Neuronal stem cell (in vitro differentiated cells): Measurements from ENCODE around the gene FAM209B.

Experiments
- DNase-seq: peaks from one replicate; pipeline ENCODE4 v3.0.0-alpha.2; 2013; ENCODE audit warnings: low spot score
- H2AFZ ChIP-seq: one replicate; pipeline ENCODE4 v1.6.1; 2013; ENCODE audit warnings: mild to moderate bottlenecking, low read length, inconsistent platforms
- H2AK5ac ChIP-seq: 2 replicates; pipeline ENCODE4 v1.6.1; 2013; ENCODE audit warnings: low read depth, mild to moderate bottlenecking, inconsistent platforms, low read length, moderate library complexity, mixed read lengths
- H2BK120ac ChIP-seq: 2 replicates; pipeline ENCODE4 v1.6.1; 2013; ENCODE audit warnings: low read depth, mild to moderate bottlenecking, inconsistent platforms, low read length, moderate library complexity, mixed read lengths
- H2BK12ac ChIP-seq: one replicate; pipeline ENCODE4 v1.6.1; 2013; ENCODE audit warnings: low read length, inconsistent platforms
- H2BK15ac ChIP-seq: 2 replicates; pipeline ENCODE4 v1.6.1; 2013; ENCODE audit warnings: mild to moderate bottlenecking, low read length, inconsistent platforms, mixed read lengths
- H2BK5ac ChIP-seq: one replicate; pipeline ENCODE4 v1.6.1; 2013; ENCODE audit warnings: inconsistent platforms, mild to moderate bottlenecking, low read length, moderate library complexity
- H3K14ac ChIP-seq: one replicate; pipeline ENCODE4 v1.6.1; 2013; ENCODE audit warnings: low read length, inconsistent platforms
- H3K18ac ChIP-seq: 2 replicates; pipeline ENCODE4 v1.6.1; 2013; ENCODE audit warnings: low read length, inconsistent platforms
- H3K23ac ChIP-seq: 2 replicates; pipeline ENCODE4 v1.6.1; 2013; ENCODE audit warnings: low read depth, mild to moderate bottlenecking, mixed read lengths, low read length, inconsistent platforms; ENCODE audit not compliant: poor library complexity
- H3K27ac ChIP-seq: replicated peaks from 3 replicates; pipeline ENCODE4 v1.5.1; 2013; ENCODE audit warnings: low read length, inconsistent platforms
- H3K27me3 ChIP-seq, 3 experiments: 2 replicates each; pipeline ENCODE4 v1.6.1; 2013; ENCODE audit warnings: low read length in 3 of 3, mild to moderate bottlenecking in 2 of 3, inconsistent platforms in 1 of 3, low read depth in 1 of 3, mixed read lengths in 1 of 3, moderate library complexity in 1 of 3; ENCODE audit not compliant: control insufficient read depth in 3 of 3, insufficient read depth in 3 of 3
- H3K36me3 ChIP-seq, 2 donors: replicated peaks in 1 of 2; 2 replicates each; pipeline ENCODE4 v1.6.1; 2013; ENCODE audit warnings: low read length in 2 of 2; ENCODE audit not compliant: control insufficient read depth in 2 of 2, insufficient read depth in 2 of 2
- H3K4ac ChIP-seq: 2 replicates; pipeline ENCODE4 v1.6.1; 2013; ENCODE audit warnings: inconsistent platforms, mild to moderate bottlenecking, low read length, moderate library complexity
- H3K4me1 ChIP-seq, 2 donors: 1 replicate in 1 of 2; 2 replicates in 1 of 2; pipeline ENCODE4 v1.6.1; 2013; ENCODE audit warnings: low read length in 2 of 2, low read depth in 1 of 2; ENCODE audit not compliant: control insufficient read depth in 2 of 2, insufficient read depth in 1 of 2
- H3K4me2 ChIP-seq: one replicate; pipeline ENCODE4 v1.6.1; 2013; ENCODE audit warnings: mild to moderate bottlenecking, low read length, inconsistent platforms; ENCODE audit not compliant: insufficient read depth, poor library complexity, severe bottlenecking
- H3K4me3 ChIP-seq, 2 donors: 2 replicates each; pipeline ENCODE4 v1.5.1; 2013; ENCODE audit warnings: low read length in 2 of 2, mild to moderate bottlenecking in 2 of 2, inconsistent platforms in 1 of 2, moderate library complexity in 1 of 2
- H3K79me1 ChIP-seq: one replicate; pipeline ENCODE4 v1.6.1; 2013; ENCODE audit warnings: low read depth, mild to moderate bottlenecking, inconsistent platforms, low read length, moderate library complexity
- H3K9ac ChIP-seq: one replicate; pipeline ENCODE4 v1.6.1; 2013; ENCODE audit warnings: mild to moderate bottlenecking, low read depth, low read length, inconsistent platforms; ENCODE audit not compliant: poor library complexity
- H3K9me3 ChIP-seq, 2 donors: replicated peaks in 1 of 2; 2 replicates each; pipeline versions ENCODE3 to v1.6.1; 2013; ENCODE audit warnings: low read length in 2 of 2, mild to moderate bottlenecking in 2 of 2, inconsistent platforms in 1 of 2, low read depth in 1 of 2, mixed read lengths in 1 of 2, moderate library complexity in 1 of 2; ENCODE audit not compliant: control insufficient read depth in 2 of 2, insufficient read depth in 1 of 2
- H4K8ac ChIP-seq: one replicate; pipeline ENCODE4 v1.6.1; 2013; ENCODE audit warnings: low read depth, mild to moderate bottlenecking, inconsistent platforms, low read length, moderate library complexity
- H4K91ac ChIP-seq: one replicate; pipeline ENCODE4 v1.6.1; 2013; ENCODE audit warnings: low read length, low read depth, mild to moderate bottlenecking, inconsistent platforms; ENCODE audit not compliant: poor library complexity
- WGBS, 2 donors: extraction: QIAGEN DNeasy Blood & Tissue Kit; methylation state at CpG; one replicate each; pipeline ENCODE4 v1.1.7; 2013; ENCODE audit warnings: missing lambda C conversion rate in 2 of 2, mixed read lengths in 1 of 2; ENCODE audit not compliant: insufficient read length in 2 of 2, insufficient replicate concordance in 1 of 2; ENCODE audit errors: extremely low coverage in 2 of 2; 5-methylcytosine and 5-hydroxymethylcytosine counted together

Gene FAM209B

GRCh38 chr20:56527521-56527920 lies 5.5 kb upstream of the FAM209B start:
- peak overlapping the region; percentile 94 for H3K14ac ChIP-seq
- H4K8ac ChIP-seq, result no peak overlapping the region
- H3K79me1 ChIP-seq, result no peaks in the 10 kb centered on the region
- H2BK5ac ChIP-seq, result no peak overlapping the region
- no peaks in the 10 kb centered on the region for H3K36me3 ChIP-seq
- H2BK12ac ChIP-seq, result no peak overlapping the region
- no peak overlapping the region for H3K23ac ChIP-seq
- no peak overlapping the region for H2AFZ ChIP-seq
- H4K91ac ChIP-seq, result no peak overlapping the region
- H3K4me1 ChIP-seq, result no peaks in the 10 kb centered on the region
- H3K9ac ChIP-seq, result no peak overlapping the region
- no peaks in the 10 kb centered on the region for H3K27me3 ChIP-seq
- H3K4me3 ChIP-seq, result no peak overlapping the region
- H2AK5ac ChIP-seq, result no peak overlapping the region
- no CpG with 5 or more reads among the region's 7 CpGs for WGBS, 2 donors
- H3K18ac ChIP-seq, result no peak overlapping the region
- no peak overlapping the region for H2BK15ac ChIP-seq
- H3K27ac ChIP-seq, result no peak overlapping the region
- no peak overlapping the region for H2BK120ac ChIP-seq
- H3K4ac ChIP-seq, result no peak overlapping the region
- no peaks in the 10 kb centered on the region for H3K9me3 ChIP-seq
- DNase-seq, result no peak
- no peak overlapping the region for H3K4me2 ChIP-seq

GRCh38 chr20:56537997-56538396 lies 5.0 kb downstream of the FAM209B start:
- no peak overlapping the region for H2BK12ac ChIP-seq
- H3K27ac ChIP-seq, result no peak overlapping the region
- no peak for DNase-seq
- H2BK15ac ChIP-seq, result no peak overlapping the region
- H2BK5ac ChIP-seq, result no peak overlapping the region
- no peak overlapping the region for H3K4ac ChIP-seq
- no peak overlapping the region for H3K14ac ChIP-seq
- H3K18ac ChIP-seq, result no peak overlapping the region
- H3K9ac ChIP-seq, result no peak overlapping the region
- H3K36me3 ChIP-seq, result no peaks in the 10 kb centered on the region
- H2AK5ac ChIP-seq, result no peak overlapping the region
- no peak overlapping the region for H3K4me3 ChIP-seq
- H4K91ac ChIP-seq, result no peak overlapping the region
- H2AFZ ChIP-seq, result no peak overlapping the region
- no peaks in the 10 kb centered on the region for H3K27me3 ChIP-seq
- H4K8ac ChIP-seq, result no peak overlapping the region
- peaks cover 0 to 2% of the 10 kb centered on the region in 2 donors for H3K9me3 ChIP-seq
- no CpG with 5 or more reads among the region's 3 CpGs for WGBS, 2 donors
- no peak overlapping the region for H3K23ac ChIP-seq
- H3K4me2 ChIP-seq, result no peak overlapping the region
- no peak overlapping the region for H2BK120ac ChIP-seq
- H3K4me1 ChIP-seq, result no peaks in the 10 kb centered on the region
- no peaks in the 10 kb centered on the region for H3K79me1 ChIP-seq

- DNase-seq, result no peak
- H3K4me1 ChIP-seq, result no peaks in the 10 kb centered on the region
- H3K27ac ChIP-seq, result no peak overlapping the region
- H3K4me2 ChIP-seq, result no peak overlapping the region
- peaks cover 0 to 2% of the 10 kb centered on the region in 2 donors for H3K9me3 ChIP-seq
- no peak overlapping the region for H3K9ac ChIP-seq
- no peak overlapping the region for H3K14ac ChIP-seq
- no peak overlapping the region for H2AK5ac ChIP-seq
- no peak overlapping the region for H3K4ac ChIP-seq
- no CpG with 5 or more reads among the region's 6 CpGs for WGBS, 2 donors
- no peak overlapping the region for H4K91ac ChIP-seq
- H2BK15ac ChIP-seq, result no peak overlapping the region
- no peak overlapping the region for H3K18ac ChIP-seq
- no peaks in the 10 kb centered on the region for H3K79me1 ChIP-seq
- H2BK12ac ChIP-seq, result no peak overlapping the region
- H3K27me3 ChIP-seq, result no peaks in the 10 kb centered on the region
- no peaks in the 10 kb centered on the region for H3K36me3 ChIP-seq
- H2BK5ac ChIP-seq, result no peak overlapping the region
- no peak overlapping the region for H2AFZ ChIP-seq
- H3K4me3 ChIP-seq, result no peak overlapping the region
- H2BK120ac ChIP-seq, result no peak overlapping the region
- no peak overlapping the region for H4K8ac ChIP-seq
- H3K23ac ChIP-seq, result no peak overlapping the region
These were observed 7.4 kb downstream of the FAM209B start for GRCh38 chr20:56540415-56540814.

GRCh38 chr20:56542489-56543030 lies 9.5 kb downstream of the FAM209B start:
- Histone ChIP-seq H3K9ac (no peak overlapping the region), H3K4ac (no peak overlapping the region)
- no CpG with 5 or more reads among the region's 9 CpGs for WGBS, 2 donors

More at GRCh38 chr20:56542489-56543030, 9.5 kb downstream of the FAM209B start:
- Histone ChIP-seq H2BK12ac (no peak overlapping the region), H3K4me2 (no peak overlapping the region), H2AK5ac (no peak overlapping the region), H2BK15ac (no peak overlapping the region), H3K27ac (no peak overlapping the region), H3K18ac (no peak overlapping the region), H3K4me3 (no peak overlapping the region), H2AFZ (no peak overlapping the region), H4K8ac (no peak overlapping the region), H3K36me3 (no peaks in the 10 kb centered on the region), H3K23ac (no peak overlapping the region), H3K79me1 (peaks cover 1% of the 10 kb centered on the region), H3K14ac (no peak overlapping the region), H3K4me1 (no peaks in the 10 kb centered on the region), H2BK5ac (no peak overlapping the region), H2BK120ac (no peak overlapping the region), H3K9me3 (peaks cover 0 to 2% of the 10 kb centered on the region in 2 donors), H3K27me3 (no peaks in the 10 kb centered on the region), H4K91ac (no peak overlapping the region)
- no peak for DNase-seq
